HEK293 (cell line): Measurements from ENCODE around the gene SIK3.

Source experiments
- CTCF ChIA-PET: fragments of 350-600 bp; formaldehyde crosslinking; extraction: SDS; loops from one replicate; lab custom pipeline; 2021; ENCODE audit warnings: antibody characterized with exemption; lab: Yijun Ruan, JAX
- POLR2A ChIA-PET: fragments of 300-600 bp; formaldehyde crosslinking; extraction: SDS; loops from one replicate; lab custom pipeline; 2020; ENCODE audit warnings: antibody characterized with exemption, inconsistent platforms; lab: Yijun Ruan, JAX
- H3K27ac ChIP-seq: fragments of 200-500 bp; sonication (Bioruptor generic); 2 replicates; pipeline ENCODE4 v1.5.1; 2014; ENCODE audit warnings: low read depth, low read length, control low read depth, inconsistent platforms; ENCODE audit errors: extremely low read depth
- H3K36me3 ChIP-seq, 2 experiments: fragments of 200-500 bp in 1 of 2; sonication (Bioruptor generic) in 1 of 2; 1 replicate in 1 of 2; 2 replicates in 1 of 2; pipeline ENCODE4 v1.5.1; 2014 to 2017; ENCODE audit warnings: inconsistent platforms in 2 of 2, low read length in 2 of 2; ENCODE audit not compliant: control insufficient read depth in 2 of 2, insufficient read depth in 1 of 2
- H3K4me1 ChIP-seq: fragments of 200-500 bp; sonication (Bioruptor generic); 2 replicates; pipeline ENCODE4 v1.5.1; 2014; ENCODE audit warnings: mild to moderate bottlenecking, low read length, inconsistent platforms; ENCODE audit not compliant: control insufficient read depth, insufficient read depth
- H3K4me3 ChIP-seq: 2 replicates; pipeline ENCODE4 v1.5.1; 2011; ENCODE audit warnings: low read depth, mild to moderate bottlenecking, control low read depth, low read length, moderate library complexity
- H3K9me3 ChIP-seq: fragments of 200-500 bp; sonication (Bioruptor generic); 2 replicates; pipeline ENCODE4 v1.5.1; 2014; ENCODE audit warnings: low read depth, low read length, inconsistent platforms; ENCODE audit not compliant: control insufficient read depth, insufficient read depth
- BCL11B ChIP-seq: fragments of 450-650 bp; formaldehyde crosslinking; IDR thresholded peaks from 2 replicates; pipeline ENCODE4 v1.5.1; 2016; ENCODE audit warnings: low read depth, missing biosample characterization, missing genetic modification characterization
- EGR2 ChIP-seq: fragments of 450-650 bp; formaldehyde crosslinking; IDR thresholded peaks from 2 replicates; pipeline ENCODE4 v1.5.1; 2016; ENCODE audit warnings: low read depth, missing biosample characterization, missing genetic modification characterization
- GFI1B ChIP-seq: fragments of 450-650 bp; formaldehyde crosslinking; IDR thresholded peaks from 2 replicates; pipeline ENCODE4 v1.5.1; 2016; ENCODE audit warnings: missing biosample characterization, missing genetic modification characterization
- GLI4 ChIP-seq: fragments of 450-650 bp; formaldehyde crosslinking; IDR thresholded peaks from 2 replicates; pipeline ENCODE4 v1.5.1; 2016; ENCODE audit warnings: missing biosample characterization, missing genetic modification characterization
- KLF9 ChIP-seq: fragments of 450-650 bp; formaldehyde crosslinking; IDR thresholded peaks from 2 replicates; pipeline ENCODE4 v1.5.1; 2016; ENCODE audit warnings: missing biosample characterization, missing genetic modification characterization, low read depth
- PRDM1 ChIP-seq: fragments of 450-650 bp; formaldehyde crosslinking; IDR thresholded peaks from 2 replicates; pipeline ENCODE4; 2016; ENCODE audit warnings: missing biosample characterization, missing genetic modification characterization
- YY2 ChIP-seq: fragments of 450-650 bp; formaldehyde crosslinking; IDR thresholded peaks from 2 replicates; pipeline ENCODE4 v1.5.1; 2016; ENCODE audit warnings: missing biosample characterization, missing genetic modification characterization
- ZNF148 ChIP-seq: fragments of 450-650 bp; formaldehyde crosslinking; IDR thresholded peaks from 2 replicates; pipeline ENCODE4 v1.5.0; 2017; ENCODE audit warnings: missing biosample characterization, missing genetic modification characterization, borderline replicate concordance
- ZNF16 ChIP-seq: fragments of 450-650 bp; formaldehyde crosslinking; IDR thresholded peaks from 2 replicates; pipeline ENCODE4 v1.5.1; 2016; ENCODE audit warnings: low read depth, missing biosample characterization, missing genetic modification characterization
- ZNF202 ChIP-seq: fragments of 450-650 bp; formaldehyde crosslinking; IDR thresholded peaks from 2 replicates; pipeline ENCODE4 v1.5.1; 2016; ENCODE audit warnings: missing biosample characterization, missing genetic modification characterization, borderline replicate concordance
- ZNF214 ChIP-seq: fragments of 450-650 bp; formaldehyde crosslinking; IDR thresholded peaks from 2 replicates; pipeline ENCODE4 v1.5.1; 2017; ENCODE audit warnings: missing biosample characterization, mild to moderate bottlenecking, missing genetic modification characterization, borderline replicate concordance
- ZNF239 ChIP-seq: fragments of 450-650 bp; formaldehyde crosslinking; IDR thresholded peaks from 2 replicates; pipeline ENCODE4 v1.5.1; 2016; ENCODE audit warnings: missing biosample characterization, missing genetic modification characterization
- ZNF280D ChIP-seq: fragments of 450-650 bp; formaldehyde crosslinking; IDR thresholded peaks from 2 replicates; pipeline ENCODE4 v1.5.1; 2016; ENCODE audit warnings: missing biosample characterization, missing genetic modification characterization
- ZNF335 ChIP-seq: fragments of 450-650 bp; formaldehyde crosslinking; conservative IDR thresholded peaks from 2 replicates; pipeline ENCODE4 v1.5.1; 2016; ENCODE audit warnings: missing biosample characterization, missing genetic modification characterization
- ZNF362 ChIP-seq: fragments of 450-650 bp; formaldehyde crosslinking; IDR thresholded peaks from 2 replicates; pipeline ENCODE4 v1.5.1; 2016; ENCODE audit warnings: missing biosample characterization, missing genetic modification characterization
- ZNF704 ChIP-seq: fragments of 450-650 bp; formaldehyde crosslinking; IDR thresholded peaks from 2 replicates; pipeline ENCODE4 v1.5.1; 2016; ENCODE audit warnings: missing biosample characterization, missing genetic modification characterization
- ZSCAN30 ChIP-seq: fragments of 450-650 bp; IDR thresholded peaks from 2 replicates; pipeline ENCODE4 v1.5.1; 2018; ENCODE audit warnings: missing biosample characterization, mild to moderate bottlenecking, missing genetic modification characterization, moderate library complexity

The SIK3 gene

GRCh38 chr11:117089685-117090084 lies 8.5 kb downstream of the SIK3 start:
- Histone ChIP-seq H3K4me1 (no peaks in the 10 kb centered on the region), H3K4me3 (peak overlapping the region; percentile 1; the same call in 1 of the 2 replicates), H3K27ac (no peak overlapping the region), H3K36me3 (no peaks in the 10 kb centered on the region), H3K9me3 (no peaks in the 10 kb centered on the region)
- no peak for TF ChIP-seq ZNF202
- POLR2A ChIA-PET: interaction anchor here (0.8 to 2.4 kb wide), 3 partner anchors 10 to 1678 kb away, joined by 4 to 6 read pairs (median 4); no protein-coding TSS in a partner anchor
- CTCF ChIA-PET: interaction anchor here (0.6 to 1.3 kb wide), 3 partner anchors 8 to 254 kb away, joined by 3 to 5 read pairs (median 4); partner anchors contain the start of gene SIK3

GRCh38 chr11:117087446-117087845 lies 10.8 kb downstream of the SIK3 start:
- H3K9me3 ChIP-seq: no peaks in the 10 kb centered on the region
- TF ChIP-seq ZNF335 (no peak), EGR2 (tag by site-specific recombination) (no peak), ZNF704 (tag by site-specific recombination) (no peak), ZNF148 (tag by site-specific recombination) (no peak), ZNF362 (tag by site-specific recombination) (no peak), ZSCAN30 (no peak), ZNF16 (tag by site-specific recombination) (no peak), KLF9 (no peak), YY2 (tag by site-specific recombination) (no peak), GFI1B (tag by site-specific recombination) (no peak), ZNF280D (no peak), ZNF239 (tag by site-specific recombination) (no peak), BCL11B (tag by site-specific recombination) (no peak), GLI4 (tag by site-specific recombination) (no peak), ZNF214 (tag by site-specific recombination) (no peak), PRDM1 (no peak)
- H3K4me3 ChIP-seq: no peak overlapping the region
- ChIA-PET POLR2A (no interaction called here), CTCF (interaction anchor here (0.7 kb wide), 1 partner anchor 62 kb away, joined by 5 read pairs; no protein-coding TSS in a partner anchor)
- H3K27ac ChIP-seq: no peak overlapping the region
- no peaks in the 10 kb centered on the region for H3K4me1 ChIP-seq
- H3K36me3 ChIP-seq: no peaks in the 10 kb centered on the region
